Measurements from ENCODE around the gene NECTIN3.

GRCh38 chr3:111238885-111239284 is 167.3 kb downstream of the NECTIN3 start:
- TF ChIP-seq POLR2A (IDR thresholded peaks at IDR 0.05; ENCODE audit: low read length) (no peak), GATA1 (IDR thresholded peaks at IDR 0.05; ENCODE audit: low read depth, low read length) (no peak)
